OCI-LY3 (cell line): ENCODE data around the gene HINT3.

ENCODE experiments used
- H2AFZ ChIP-seq: fragments of 200-600, 300-600 bp; shearing (Covaris generic); 2 replicates; pipeline ENCODE4 v1.6.0; 2014; ENCODE audit warnings: antibody characterized with exemption, low read depth, low read length
- H3K27ac ChIP-seq: fragments of 200-600, 300-600 bp; sonication (generic); 2 replicates; pipeline ENCODE4 v1.5.1; 2014; ENCODE audit warnings: mild to moderate bottlenecking, low read length, moderate library complexity, mixed read lengths
- H3K27me3 ChIP-seq: fragments of 200-600, 300-600 bp; sonication (generic); 2 replicates; pipeline ENCODE4 v1.6.1; 2014; ENCODE audit warnings: low read depth, low read length, mixed read lengths
- H3K36me3 ChIP-seq: fragments of 200-600, 300-600 bp; sonication (generic); replicated peaks from 2 replicates; pipeline ENCODE3; 2014; ENCODE audit warnings: low read depth, low read length, mixed read lengths
- H3K4me1 ChIP-seq: fragments of 300-600, 200-600 bp; sonication (generic); 2 replicates; pipeline ENCODE4 v1.6.1; 2014; ENCODE audit warnings: low read length, mixed read lengths
- H3K4me2 ChIP-seq: fragments of 200-600, 300-600 bp; sonication (generic); 2 replicates; pipeline ENCODE4 v1.6.1; 2014; ENCODE audit warnings: low read length, mixed read lengths
- H3K4me3 ChIP-seq: fragments of 300-600, 200-600 bp; sonication (generic); 2 replicates; pipeline ENCODE4 v1.5.1; 2014; ENCODE audit warnings: antibody characterized with exemption, mild to moderate bottlenecking, low read length, moderate library complexity
- H3K79me2 ChIP-seq: fragments of 300-600, 200-600 bp; shearing (Covaris generic); 2 replicates; pipeline ENCODE4 v1.6.1; 2014; ENCODE audit warnings: mild to moderate bottlenecking, low read length, mixed read lengths
- H3K9ac ChIP-seq: fragments of 300-600, 200-600 bp; shearing (Covaris generic); 2 replicates; pipeline ENCODE4 v1.6.0; 2014; ENCODE audit warnings: mild to moderate bottlenecking, low read length, moderate library complexity
- H3K9me3 ChIP-seq: fragments of 200-600, 300-600 bp; shearing (Covaris generic); 2 replicates; pipeline ENCODE4 v1.6.1; 2014; ENCODE audit warnings: low read length, mixed read lengths; ENCODE audit not compliant: insufficient read depth
- H4K20me1 ChIP-seq: fragments of 200-600, 300-600 bp; sonication (generic); 2 replicates; pipeline ENCODE4 v1.6.1; 2016; ENCODE audit warnings: low read length, mixed read lengths; ENCODE audit not compliant: insufficient read depth
- EZH2phosphoT487 ChIP-seq: fragments of 200-600 bp; shearing (Covaris generic); IDR thresholded peaks from 2 replicates; pipeline ENCODE4 v1.6.1; 2018; ENCODE audit warnings: antibody characterized with exemption, mixed run types, low read depth
- TF ChIP-seq, protein P1 (sequence below): fragments of 200-600, 300-600 bp; sonication (generic); IDR thresholded peaks from 2 replicates; pipeline ENCODE4 v1.5.1; 2014; ENCODE audit warnings: antibody characterized with exemption, low read length, low read depth

The HINT3 gene

DNA sequence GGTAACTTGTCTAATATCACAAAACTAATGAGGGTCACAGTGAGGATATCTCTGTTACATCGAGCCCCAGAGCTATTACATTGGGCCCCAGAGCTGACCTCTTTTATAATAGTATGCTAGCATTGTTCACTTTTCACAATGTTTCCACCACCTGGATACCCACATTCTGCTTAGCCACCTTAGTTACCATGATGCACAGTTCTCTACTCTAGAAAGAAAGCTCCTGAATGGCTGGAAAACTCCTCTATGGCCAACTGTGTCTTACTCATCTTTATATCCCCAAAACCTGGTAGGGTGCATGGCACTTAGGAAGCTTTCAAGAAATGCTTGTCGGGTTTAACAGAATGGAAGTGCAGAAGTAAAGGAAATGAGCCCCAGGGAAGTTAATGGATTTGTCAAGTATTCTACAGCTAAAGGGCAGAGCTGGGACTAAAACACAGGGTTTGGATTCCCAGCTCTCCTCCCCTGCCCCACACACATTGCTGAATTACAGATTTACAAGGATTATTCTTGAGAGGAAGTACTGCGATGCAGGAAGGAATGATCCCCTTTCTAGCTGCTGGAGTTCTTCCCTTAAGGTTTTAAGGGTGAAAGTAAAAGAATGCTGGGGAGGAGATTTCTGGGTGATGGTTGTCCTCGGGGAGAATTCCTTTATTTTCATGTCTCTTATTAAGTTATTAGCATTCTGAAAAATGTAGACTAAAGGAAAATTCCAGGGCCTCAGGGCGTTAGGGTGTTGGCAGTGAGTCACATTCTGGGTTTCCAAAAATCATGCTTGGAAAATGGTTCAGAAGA lies 16.1 kb upstream of the HINT3 start:
- H3K79me2 ChIP-seq, result no peaks in the 10 kb centered on the region
- no peak overlapping the region for H3K4me3 ChIP-seq
- no peak overlapping the region for H3K4me2 ChIP-seq
- no peaks in the 10 kb centered on the region for H3K9me3 ChIP-seq
- TF ChIP-seq, protein P1, sequence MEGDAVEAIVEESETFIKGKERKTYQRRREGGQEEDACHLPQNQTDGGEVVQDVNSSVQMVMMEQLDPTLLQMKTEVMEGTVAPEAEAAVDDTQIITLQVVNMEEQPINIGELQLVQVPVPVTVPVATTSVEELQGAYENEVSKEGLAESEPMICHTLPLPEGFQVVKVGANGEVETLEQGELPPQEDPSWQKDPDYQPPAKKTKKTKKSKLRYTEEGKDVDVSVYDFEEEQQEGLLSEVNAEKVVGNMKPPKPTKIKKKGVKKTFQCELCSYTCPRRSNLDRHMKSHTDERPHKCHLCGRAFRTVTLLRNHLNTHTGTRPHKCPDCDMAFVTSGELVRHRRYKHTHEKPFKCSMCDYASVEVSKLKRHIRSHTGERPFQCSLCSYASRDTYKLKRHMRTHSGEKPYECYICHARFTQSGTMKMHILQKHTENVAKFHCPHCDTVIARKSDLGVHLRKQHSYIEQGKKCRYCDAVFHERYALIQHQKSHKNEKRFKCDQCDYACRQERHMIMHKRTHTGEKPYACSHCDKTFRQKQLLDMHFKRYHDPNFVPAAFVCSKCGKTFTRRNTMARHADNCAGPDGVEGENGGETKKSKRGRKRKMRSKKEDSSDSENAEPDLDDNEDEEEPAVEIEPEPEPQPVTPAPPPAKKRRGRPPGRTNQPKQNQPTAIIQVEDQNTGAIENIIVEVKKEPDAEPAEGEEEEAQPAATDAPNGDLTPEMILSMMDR, result no peak
- no peak for TF ChIP-seq EZH2phosphoT487
- H3K27me3 ChIP-seq, result no peaks in the 10 kb centered on the region
- H3K36me3 ChIP-seq, result no peaks in the 10 kb centered on the region
- no peak overlapping the region for H3K27ac ChIP-seq
- H4K20me1 ChIP-seq, result no peaks in the 10 kb centered on the region
- no peaks in the 10 kb centered on the region for H3K4me1 ChIP-seq
- no peak overlapping the region for H3K9ac ChIP-seq
- H2AFZ ChIP-seq, result no peak overlapping the region

DNA sequence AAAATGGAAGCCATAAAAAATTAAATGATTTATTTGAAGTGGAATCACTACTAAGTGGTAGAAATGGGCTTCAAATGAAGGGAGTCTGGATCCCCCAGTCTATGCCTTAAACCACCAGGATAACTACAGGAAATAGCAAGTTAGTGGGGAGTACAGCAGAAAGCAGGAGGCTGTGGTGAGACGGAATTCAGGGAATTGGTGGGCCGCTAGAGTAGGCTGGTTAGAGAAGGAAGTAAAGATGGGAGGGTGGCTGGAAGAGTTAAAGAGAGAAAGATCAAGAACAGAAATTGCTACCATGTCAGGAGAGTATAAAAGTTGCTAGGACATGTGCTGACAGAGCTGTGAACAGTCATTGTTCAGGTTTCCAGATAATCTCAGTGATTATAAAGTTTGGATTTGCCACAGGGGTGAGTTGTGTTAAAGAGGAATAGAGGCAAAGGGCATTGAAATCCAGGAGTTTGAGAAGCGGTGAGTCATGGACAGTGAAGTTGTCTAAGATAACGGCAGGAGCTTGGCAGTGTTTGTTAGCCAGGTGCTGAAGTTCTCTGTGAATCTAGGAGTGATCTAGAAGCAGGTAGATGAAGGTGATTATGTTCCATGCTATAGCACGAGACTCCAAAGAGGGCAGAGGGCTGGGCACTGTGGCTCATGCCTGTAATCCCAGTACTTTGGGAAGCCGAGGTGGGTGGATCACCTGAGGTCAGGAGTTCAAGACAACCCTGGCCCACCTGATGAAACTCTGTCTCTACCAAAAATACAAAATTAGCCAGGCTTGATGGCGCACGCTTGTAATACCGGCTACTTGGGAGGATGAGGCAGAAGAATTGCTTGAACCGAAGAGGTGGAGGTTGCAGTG lies 13.7 kb upstream of the HINT3 start:
- H3K4me1 ChIP-seq, result no peaks in the 10 kb centered on the region
- TF ChIP-seq EZH2phosphoT487, result no peak
- TF ChIP-seq, protein P1, result no peak
- H3K9me3 ChIP-seq, result no peaks in the 10 kb centered on the region
- no peak overlapping the region for H2AFZ ChIP-seq
- H3K9ac ChIP-seq, result no peak overlapping the region
- H3K4me2 ChIP-seq, result no peak overlapping the region
- H3K27me3 ChIP-seq, result no peaks in the 10 kb centered on the region
- no peak overlapping the region for H3K27ac ChIP-seq
- H3K4me3 ChIP-seq, result no peak overlapping the region
- no peaks in the 10 kb centered on the region for H3K36me3 ChIP-seq
- H3K79me2 ChIP-seq, result no peaks in the 10 kb centered on the region
- no peaks in the 10 kb centered on the region for H4K20me1 ChIP-seq

DNA sequence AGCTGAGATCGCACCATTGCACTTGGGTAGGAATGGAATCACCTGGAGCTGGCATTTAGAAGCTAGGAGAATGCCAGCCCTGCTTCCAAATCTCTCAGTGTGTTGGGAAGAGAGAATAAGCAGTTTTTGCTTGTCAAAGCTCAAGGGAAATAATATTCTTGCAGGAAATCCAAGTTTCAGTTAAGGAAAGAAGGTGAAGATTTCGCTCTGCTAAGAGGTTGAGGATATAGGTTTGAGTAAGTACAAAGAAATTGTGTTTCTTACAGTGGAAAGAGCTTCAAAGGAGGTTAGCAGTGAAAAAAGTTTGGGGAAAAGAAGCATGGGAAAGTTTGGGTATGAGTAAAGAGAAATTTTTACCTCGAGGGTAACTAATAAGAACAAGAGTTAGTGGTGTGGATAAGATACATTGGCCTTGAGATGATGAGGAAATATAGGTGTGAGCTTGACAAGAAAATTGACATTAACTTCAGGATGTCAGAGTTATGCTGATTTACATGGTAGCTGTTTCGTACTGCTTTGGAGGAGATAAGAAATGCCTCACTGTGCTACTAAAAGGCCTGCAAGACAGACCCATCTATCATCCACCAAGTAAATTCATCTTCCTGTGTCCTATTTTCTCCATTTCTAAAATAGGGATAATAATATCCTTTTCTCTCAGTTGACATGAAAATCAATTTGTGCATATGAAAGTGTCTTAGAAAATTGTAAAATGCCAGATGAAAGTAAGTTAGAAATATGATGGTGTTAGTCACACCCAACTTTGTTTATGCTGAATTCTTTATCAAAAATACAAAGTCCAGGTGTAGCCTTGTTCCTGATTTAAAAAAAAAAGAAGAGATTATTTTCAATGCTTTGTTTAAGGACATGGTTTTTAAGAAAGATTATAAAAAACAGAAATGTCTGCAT lies 12.8 kb upstream of the HINT3 start:
- no peak overlapping the region for H3K4me3 ChIP-seq
- H3K27ac ChIP-seq, result no peak overlapping the region
- H3K36me3 ChIP-seq, result no peaks in the 10 kb centered on the region
- no peaks in the 10 kb centered on the region for H3K4me1 ChIP-seq
- no peak overlapping the region for H2AFZ ChIP-seq
- H3K4me2 ChIP-seq, result no peak overlapping the region
- no peak for TF ChIP-seq EZH2phosphoT487
- TF ChIP-seq, protein P1, result no peak
- no peak overlapping the region for H3K9ac ChIP-seq
- no peaks in the 10 kb centered on the region for H3K79me2 ChIP-seq
- no peaks in the 10 kb centered on the region for H3K9me3 ChIP-seq
- no peaks in the 10 kb centered on the region for H4K20me1 ChIP-seq
- no peaks in the 10 kb centered on the region for H3K27me3 ChIP-seq
